GM21360 (cell line): Measurements from ENCODE around the gene DNAJC21.
A peak's percentile ranks its signal among the peaks of the same experiment; 100 is the strongest.

ENCODE experiments used
- ATAC-seq: cut with Tn5 transposase; IDR thresholded peaks from one replicate; pipeline ENCODE4 v1.9.1; 2021; ENCODE audit warnings: mild to moderate bottlenecking, moderate library complexity; ENCODE audit not compliant: unreplicated experiment

DNAJC21 gene

DNA sequence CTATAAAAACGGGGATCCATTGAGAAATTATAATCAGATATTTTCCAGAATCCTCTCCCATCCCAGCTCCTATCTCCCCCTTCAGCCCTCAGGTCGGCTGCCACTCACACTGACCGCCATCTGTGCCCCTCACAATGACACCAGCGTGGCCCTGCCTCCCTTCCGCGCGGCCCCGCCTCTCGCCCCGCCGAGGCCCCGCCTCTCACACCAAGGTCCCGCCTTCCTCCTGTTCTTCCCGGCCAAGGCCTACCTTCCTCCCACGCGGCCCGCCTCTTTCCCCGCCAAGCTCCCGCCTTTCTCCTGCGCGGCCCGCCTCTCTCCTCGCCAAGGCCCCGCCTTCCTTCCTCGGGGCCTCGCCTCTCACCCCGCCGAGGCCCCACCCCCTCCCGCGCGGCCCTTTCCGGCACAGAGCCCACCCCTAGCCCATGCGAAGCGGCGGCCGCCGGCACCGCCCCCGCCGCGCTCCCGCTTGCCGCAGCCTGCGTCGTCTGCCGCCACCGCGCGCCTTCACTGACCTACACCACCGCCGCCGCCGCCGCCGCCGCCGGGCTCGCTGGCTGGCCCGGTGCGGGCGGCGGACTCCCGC is at the start of gene DNAJC21:
TSS of gene DNAJC21 (plus strand) at position 426 of the 586 bp plus-strand sequence. CDS start 261 bp downstream, outside the sequence.
- ATAC-seq, result peak; percentile 82

DNA sequence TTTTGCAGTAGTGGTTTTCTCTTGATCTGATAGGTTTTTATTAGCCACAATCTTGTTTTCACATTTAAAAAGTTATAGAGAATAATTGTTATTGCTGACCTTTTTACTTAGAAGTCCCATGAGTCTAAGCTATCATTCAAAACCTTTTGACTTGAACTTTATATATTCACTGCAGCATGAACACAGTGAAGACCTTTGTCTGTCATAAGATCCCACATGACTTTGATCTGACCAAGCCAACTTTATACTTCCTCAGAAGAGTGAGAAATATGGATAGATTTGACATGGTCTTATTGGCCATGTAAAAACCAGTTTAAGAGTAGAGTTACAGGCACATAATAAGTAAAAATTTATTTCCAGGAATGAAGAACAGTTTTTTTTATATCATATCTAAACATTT is 48.1 kb upstream of the DNAJC21 start:
- ATAC-seq, result no peak

- no peak for ATAC-seq
These were observed 42.8 kb upstream of the DNAJC21 start for GRCh38 chr5:34886392-34887119.

DNA sequence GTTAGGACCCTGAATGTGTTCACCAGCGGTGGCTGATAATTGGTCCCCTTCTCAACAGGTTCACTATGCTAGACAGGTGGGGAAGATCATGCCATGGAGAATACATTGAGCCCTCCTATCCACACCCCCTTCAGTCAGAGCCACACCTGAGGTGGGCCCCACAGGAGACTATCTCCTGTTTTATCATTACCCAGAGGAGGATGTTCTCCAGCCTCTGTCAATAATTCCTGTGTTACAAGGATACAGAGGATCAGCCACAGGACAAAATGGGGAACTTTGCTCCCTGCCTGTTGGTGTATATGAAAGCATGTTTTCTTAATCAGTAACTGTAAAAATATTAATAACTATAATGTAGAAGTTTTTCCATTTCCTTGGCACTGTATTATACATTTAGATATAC is 40.0 kb upstream of the DNAJC21 start:
- ATAC-seq, result no peak

GRCh38 chr5:34891981-34892380 is 37.4 kb upstream of the DNAJC21 start:
- no peak for ATAC-seq

DNA sequence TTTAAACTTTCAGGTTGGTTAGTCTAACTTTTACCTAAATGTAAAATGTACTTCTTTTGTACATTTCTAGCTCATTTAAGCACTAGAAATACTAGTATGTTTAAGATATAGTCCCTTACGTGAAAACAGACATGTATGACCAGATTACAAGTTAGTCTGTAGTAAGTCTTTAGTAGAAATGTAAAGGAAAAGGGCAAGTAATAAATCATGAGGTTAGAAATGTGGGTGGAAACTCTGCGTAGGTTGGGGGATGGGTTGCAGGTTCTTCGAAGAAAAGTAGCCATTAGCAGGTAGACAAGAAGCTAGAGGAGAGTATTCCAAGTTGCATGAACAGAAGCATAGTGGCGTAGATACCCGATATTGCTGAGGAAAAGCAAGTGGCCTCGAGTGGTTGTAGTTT is 36.9 kb upstream of the DNAJC21 start:
- no peak for ATAC-seq

GRCh38 chr5:34894716-34895115 is 34.6 kb upstream of the DNAJC21 start:
- no peak for ATAC-seq

DNA sequence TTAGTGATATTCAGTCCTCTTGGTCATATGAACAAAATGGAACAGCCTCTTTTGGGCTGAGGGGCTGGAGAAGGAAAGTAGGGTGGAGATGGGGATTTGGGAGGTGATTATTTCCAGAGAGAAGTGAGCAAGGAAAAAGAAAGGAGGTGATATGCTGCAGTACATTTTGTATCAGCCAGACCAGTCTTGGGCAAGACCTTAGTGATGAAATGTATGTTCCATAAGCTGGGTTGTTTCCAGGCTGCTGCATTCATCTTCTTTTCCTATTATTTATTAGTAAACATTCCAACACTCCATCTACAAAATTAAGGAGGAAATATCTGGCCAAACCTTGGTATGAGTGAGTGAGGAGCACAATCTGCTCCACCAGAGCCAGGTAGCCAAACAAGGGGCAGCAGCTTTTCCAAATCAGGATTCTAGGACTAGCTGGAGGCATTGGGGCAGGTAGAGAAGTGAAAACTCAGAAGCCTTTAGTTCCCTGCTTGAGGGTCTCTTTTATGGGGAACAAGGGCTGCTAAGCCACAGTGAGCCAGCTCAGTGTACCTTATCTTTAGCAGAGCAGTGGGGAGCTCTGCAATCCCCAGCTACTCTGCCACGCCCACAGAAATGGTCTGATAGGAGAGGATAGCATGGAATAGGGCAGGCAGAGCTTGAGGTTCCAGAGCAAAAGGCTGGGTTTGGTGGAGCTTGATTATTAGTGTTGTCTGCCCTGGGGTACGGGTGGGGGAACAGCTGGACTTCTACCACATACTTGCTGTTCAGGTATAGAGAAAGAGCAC is 33.5 kb upstream of the DNAJC21 start:
- no peak for ATAC-seq

- ATAC-seq, result no peak
These were observed 31.7 kb upstream of the DNAJC21 start for GRCh38 chr5:34897646-34898045.

- peak; percentile 63 for ATAC-seq
These were observed 31.0 kb upstream of the DNAJC21 start for GRCh38 chr5:34898258-34898895.

DNA sequence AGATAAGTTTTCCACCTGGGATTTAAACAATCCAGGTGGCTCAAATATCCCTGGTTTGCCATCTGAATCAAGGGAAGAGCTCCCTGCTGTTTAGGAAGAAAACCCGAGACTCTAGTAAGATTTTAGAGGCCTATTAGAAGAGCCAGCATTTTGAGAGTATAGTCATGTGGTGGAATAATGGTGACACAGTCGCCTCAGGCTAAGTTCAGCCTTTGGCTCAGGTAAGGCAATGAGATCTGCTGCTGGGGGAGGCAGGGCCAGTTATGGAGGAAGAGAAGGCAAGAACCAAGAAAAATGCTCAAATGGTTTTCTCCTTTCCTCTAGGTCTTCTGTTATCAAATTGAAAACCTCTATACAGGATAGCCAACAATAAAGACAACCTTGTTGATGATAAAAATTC is 30.3 kb upstream of the DNAJC21 start:
- ATAC-seq, result no peak

DNA sequence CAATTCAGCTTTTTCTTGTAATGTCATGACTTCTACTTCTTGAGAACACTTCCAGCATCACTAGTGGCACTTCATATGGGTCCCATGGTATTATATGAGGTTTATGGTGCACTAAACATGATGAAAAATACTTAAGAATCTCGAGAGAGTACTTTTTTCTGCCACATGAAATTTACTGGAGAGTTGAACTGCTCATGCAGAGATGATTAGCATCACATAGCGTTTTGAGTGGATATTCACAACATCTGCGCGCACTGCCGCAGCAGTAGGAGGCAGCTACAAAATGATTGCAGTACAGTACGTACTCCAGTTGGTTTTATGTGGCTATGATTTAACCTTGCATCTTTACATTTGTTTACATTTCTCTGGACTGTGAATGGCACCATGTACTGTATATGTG is 28.7 kb upstream of the DNAJC21 start:
- no peak for ATAC-seq

GRCh38 chr5:34903260-34903659 is 26.1 kb upstream of the DNAJC21 start:
- ATAC-seq, result no peak

DNA sequence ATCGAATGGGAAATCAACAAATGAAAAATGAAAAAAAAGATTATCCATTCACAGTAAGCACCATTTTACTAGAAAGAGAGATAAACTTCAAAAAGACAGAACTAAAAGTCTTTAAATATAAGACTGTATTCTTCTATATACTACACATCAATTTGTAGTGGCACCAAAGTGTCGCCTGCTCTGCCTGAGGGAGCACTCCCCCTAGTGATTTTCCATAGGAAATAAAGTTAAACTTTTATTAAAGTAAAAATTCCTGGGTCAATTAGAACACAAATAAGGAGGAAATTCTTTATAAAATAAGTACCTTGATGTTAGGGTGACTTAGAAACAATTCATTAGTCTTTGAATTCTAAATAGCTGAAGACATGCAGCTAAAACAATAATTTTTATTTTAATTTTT is 23.8 kb upstream of the DNAJC21 start:
- no peak for ATAC-seq

DNA sequence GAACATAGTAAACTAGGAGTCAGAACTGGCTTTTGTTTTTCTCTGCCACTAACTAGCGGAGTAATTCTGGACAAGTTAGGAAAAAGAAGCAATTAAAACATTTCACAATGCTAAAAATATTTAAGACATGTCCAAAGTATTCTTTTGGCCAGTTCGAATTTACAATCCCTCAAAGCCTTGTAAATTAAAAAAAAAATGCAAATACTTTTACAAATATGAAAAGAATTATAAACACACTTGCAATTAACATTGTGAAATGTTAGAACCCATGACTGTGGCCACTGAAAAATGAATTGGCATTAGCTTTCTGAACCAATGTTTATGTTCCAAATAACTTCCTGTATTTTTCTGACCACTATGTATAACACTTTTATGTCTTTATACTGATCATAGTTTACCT is 16.3 kb upstream of the DNAJC21 start:
- no peak for ATAC-seq

DNA sequence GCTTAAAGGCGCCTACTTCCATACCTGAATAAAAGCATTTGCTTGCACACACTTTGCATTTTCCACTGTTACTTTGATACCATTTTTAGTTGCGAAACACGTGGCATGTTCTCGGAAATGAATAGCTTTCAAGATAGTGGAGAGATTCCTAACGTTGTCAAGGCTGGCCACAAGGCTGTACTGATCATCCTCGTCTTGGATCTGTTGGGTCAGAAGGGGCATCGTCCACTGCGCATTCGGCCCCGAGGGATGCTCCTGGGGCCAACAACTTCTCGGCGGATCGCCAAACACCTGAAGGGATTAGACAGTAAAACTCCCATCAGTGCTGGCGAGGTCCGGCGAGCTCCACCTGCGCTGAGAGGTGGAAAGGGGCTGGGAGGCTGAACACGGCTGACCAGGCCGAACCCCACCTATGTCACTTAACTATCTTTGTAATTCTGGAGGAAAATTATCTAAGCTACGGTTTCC is 14.7 kb upstream of the DNAJC21 start:
- peak; percentile 12 for ATAC-seq

- ATAC-seq, result peak; percentile 99
These were observed 14.1 kb upstream of the DNAJC21 start, which contains the start of the genes BRIX1 and RAD1 for GRCh38 chr5:34915139-34915855. Gene BRIX1, plus strand, starts transcription at chr5:34915711. Its CDS starts 28 bp downstream, at chr5:34915739. Gene RAD1, minus strand, starts transcription at chr5:34915504. Its CDS starts 612 bp downstream, at chr5:34914892.

GRCh38 chr5:34915856-34916192 is 13.5 kb upstream of the DNAJC21 start:
- peak; percentile 4 for ATAC-seq

DNA sequence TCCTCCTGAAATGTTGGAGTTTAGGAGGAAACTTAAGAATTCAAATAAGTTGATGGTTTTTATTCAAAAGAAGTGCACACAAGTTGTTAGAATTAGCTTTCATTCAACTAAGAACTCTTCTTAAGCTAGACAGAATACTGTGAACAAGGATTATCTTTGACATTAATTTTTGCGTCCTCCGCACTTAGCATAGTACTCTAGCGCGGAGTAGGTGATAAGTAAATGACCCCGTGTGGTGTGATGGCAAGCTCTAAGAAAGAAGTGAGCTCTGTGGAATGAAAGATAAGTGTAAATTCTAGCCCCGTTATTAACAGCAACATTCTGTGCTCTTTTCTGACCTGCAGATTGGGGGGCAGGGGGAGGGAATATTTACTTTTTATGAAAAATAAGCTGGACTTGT is 12.8 kb upstream of the DNAJC21 start:
- no peak for ATAC-seq

DNA sequence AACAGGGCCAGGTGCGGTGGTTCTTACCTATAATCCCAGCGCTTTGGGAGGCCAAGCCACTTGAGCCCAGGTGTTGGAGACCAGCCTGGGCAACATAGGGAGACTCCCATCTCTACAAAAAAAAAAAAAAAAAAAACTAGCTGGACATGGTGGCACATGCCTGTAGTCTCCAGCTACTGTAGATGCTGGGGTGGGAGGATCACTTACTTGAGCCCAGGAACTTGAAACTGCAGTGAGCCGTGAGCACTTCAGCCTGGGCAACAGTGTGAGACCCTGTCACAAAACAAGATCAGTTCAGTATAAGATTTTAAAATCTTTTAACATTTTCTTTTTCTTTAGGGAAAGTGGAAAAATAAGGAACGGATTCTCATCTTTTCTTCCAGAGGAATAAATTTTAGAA is 11.3 kb upstream of the DNAJC21 start:
- ATAC-seq, result no peak

DNA sequence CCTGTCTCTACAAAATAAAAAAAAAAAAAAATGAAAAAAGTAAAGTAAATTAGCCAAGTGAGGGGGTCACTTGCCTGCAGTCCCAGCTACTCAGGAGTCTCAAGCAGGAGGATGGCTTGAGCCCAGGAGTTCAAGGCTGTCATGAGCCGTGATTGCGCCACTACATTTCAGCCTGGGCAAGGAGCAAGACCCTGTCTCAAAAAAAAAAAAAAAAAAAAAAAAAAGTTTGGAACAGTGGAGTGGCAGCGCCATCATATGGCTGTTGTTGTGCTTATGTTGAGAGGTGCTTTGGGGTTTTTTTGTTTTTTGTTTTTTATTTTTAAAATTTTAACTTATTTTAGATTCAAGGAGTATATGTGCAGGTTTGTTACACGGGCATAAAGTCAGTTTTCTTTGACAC is 10.3 kb upstream of the DNAJC21 start:
- no peak for ATAC-seq
